SK-N-SH treated with all-trans-retinoic acid at 6 μM for 48 hours (cell line): ENCODE data around the gene YAF2.

Experiments used
- ISL1 ChIP-seq: fragments of 250-450 bp; sonication (Bioruptor Pico); IDR thresholded peaks from 2 replicates; pipeline ENCODE4 v2.1.2; 2022; ENCODE audit warnings: mild to moderate bottlenecking, moderate library complexity
- PATZ1 ChIP-seq: fragments of 250-450 bp; sonication (Bioruptor Pico); IDR thresholded peaks from 2 replicates; pipeline ENCODE4 v1.8.0; 2020; ENCODE audit warnings: mild to moderate bottlenecking, moderate library complexity, borderline replicate concordance
- ZFP30 ChIP-seq: fragments of 450-650 bp; formaldehyde crosslinking; IDR thresholded peaks from 2 replicates; pipeline ENCODE4 v1.5.0; 2022; ENCODE audit warnings: mild to moderate bottlenecking, moderate library complexity

GRCh38 chr12:42204362-42204761 lies 33.7 kb downstream of the YAF2 start:
- TF ChIP-seq PATZ1 (no peak), ISL1 (CRISPR knock-in tag) (no peak), ZFP30 (CRISPR knock-in tag) (no peak)
